ENCODE measurements around the gene DCLRE1B.

DCLRE1B gene

GRCh38 chr1:113928941-113929749 lies 24.0 kb downstream of the DCLRE1B start, which contains the start of gene HIPK1:
Gene HIPK1 (plus strand): TSS chr1:113929324.
- Histone ChIP-seq H3K79me2 (ENCODE audit: insufficient read depth, low read length) (peaks cover 44% of the 10 kb centered on the region), H3K27me3 (ENCODE audit: insufficient read depth, low read length, poor library complexity, severe bottlenecking) (no peaks in the 10 kb centered on the region), H3K4me1 (ENCODE audit: insufficient read depth, low read length, poor library complexity, severe bottlenecking) (peaks cover 42% of the 10 kb centered on the region)

GRCh38 chr1:113929750-113930498 lies 24.8 kb downstream of the DCLRE1B start:
- peak overlapping the region; percentile 80 for H3K9ac ChIP-seq (ENCODE audit: low read depth, low read length, poor library complexity, severe bottlenecking)
- TF ChIP-seq EZH2phosphoT487 (IDR thresholded peaks at IDR 0.05; ENCODE audit: borderline replicate concordance) = no peak
- no peak for TF ChIP-seq CTCF (conservative IDR thresholded peaks at IDR 0.05; ENCODE audit: low read length)
- peak overlapping the region; percentile 100 for H3K4me2 ChIP-seq (ENCODE audit: low read depth, low read length, poor library complexity, severe bottlenecking)
- H3K4me3 ChIP-seq (ENCODE audit: low read length, poor library complexity, severe bottlenecking) = peak overlapping the region; percentile 79
- no peaks in the 10 kb centered on the region for H3K9me3 ChIP-seq (ENCODE audit: insufficient read depth, low read depth, low read length)
- peaks cover 50% of the 10 kb centered on the region for H3K4me1 ChIP-seq (ENCODE audit: insufficient read depth, low read length, poor library complexity, severe bottlenecking)
- H3K79me2 ChIP-seq (ENCODE audit: insufficient read depth, low read length) = peaks cover 52% of the 10 kb centered on the region
- peaks cover 13% of the 10 kb centered on the region; the same call in 1 of the 2 replicates for H3F3A ChIP-seq (ENCODE audit: low read depth)
- peaks cover 50% of the 10 kb centered on the region for H4K20me1 ChIP-seq (ENCODE audit: insufficient read depth, low read length, poor library complexity, severe bottlenecking)
- H3K9me2 ChIP-seq (replicated peaks; ENCODE audit: low read depth, low read length) = no peaks in the 10 kb centered on the region
- no peaks in the 10 kb centered on the region for H3K36me3 ChIP-seq (ENCODE audit: insufficient read depth, low read length)
- H2AFZ ChIP-seq (ENCODE audit: low read length) = no peak overlapping the region; the same call in 1 of the 2 replicates
- H3K27me3 ChIP-seq (ENCODE audit: insufficient read depth, low read length, poor library complexity, severe bottlenecking) = no peaks in the 10 kb centered on the region

More at GRCh38 chr1:113928941-113929749, 24.0 kb downstream of the DCLRE1B start, which contains the start of gene HIPK1:
- Histone ChIP-seq H3K4me2 (ENCODE audit: low read depth, low read length, poor library complexity, severe bottlenecking) (peak within 1 kb of the TSS; percentile 100), H4K20me1 (ENCODE audit: insufficient read depth, low read length, poor library complexity, severe bottlenecking) (peaks cover 42% of the 10 kb centered on the region), H3K36me3 (ENCODE audit: insufficient read depth, low read length) (no peaks in the 10 kb centered on the region), H3K9ac (ENCODE audit: low read depth, low read length, poor library complexity, severe bottlenecking) (peak within 1 kb of the TSS; percentile 80), H3F3A (ENCODE audit: low read depth) (peaks cover 13% of the 10 kb centered on the region; the same call in 1 of the 2 replicates), H3K9me3 (ENCODE audit: insufficient read depth, low read depth, low read length) (no peaks in the 10 kb centered on the region), H3K9me2 (replicated peaks; ENCODE audit: low read depth, low read length) (no peaks in the 10 kb centered on the region), H2AFZ (ENCODE audit: low read length) (peak within 1 kb of the TSS; percentile 91), H3K4me3 (ENCODE audit: low read length, poor library complexity, severe bottlenecking) (peak within 1 kb of the TSS; percentile 79)
- TF ChIP-seq CTCF (conservative IDR thresholded peaks at IDR 0.05; ENCODE audit: low read length) (no peak), EZH2phosphoT487 (IDR thresholded peaks at IDR 0.05; ENCODE audit: borderline replicate concordance) (no peak)

DNA sequence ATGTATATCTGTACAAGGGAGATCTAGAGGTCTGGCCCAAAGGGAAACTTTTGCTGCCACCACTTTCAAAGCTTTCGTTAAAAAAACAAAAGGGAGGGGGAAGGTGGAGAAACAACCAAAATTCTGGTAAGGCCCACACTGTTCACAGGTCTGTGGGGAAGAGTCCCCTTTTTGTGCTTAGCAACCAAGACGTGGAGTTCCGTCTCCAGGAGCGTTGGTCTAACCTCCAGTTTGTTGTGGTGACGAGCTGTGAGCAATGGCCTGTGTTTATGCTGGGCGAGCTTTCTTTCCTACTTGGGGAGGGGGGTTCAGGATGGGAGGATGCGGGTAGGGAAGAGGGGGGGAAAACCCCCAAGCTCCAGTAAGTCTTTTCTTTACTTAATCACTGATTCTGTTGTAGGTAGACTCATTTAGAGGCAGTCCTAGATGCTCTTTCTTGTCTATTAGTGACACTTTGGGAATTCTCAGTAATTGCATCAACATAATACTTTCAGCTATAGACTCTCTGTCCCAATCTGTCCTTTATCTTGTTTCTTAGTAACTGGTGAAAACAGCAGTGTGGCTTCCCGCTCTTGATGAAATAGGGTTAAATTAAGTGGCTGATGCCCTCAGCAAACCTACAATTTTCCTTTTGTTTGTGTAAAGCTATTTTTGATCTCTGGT lies 25.5 kb downstream of the DCLRE1B start:
- no peaks in the 10 kb centered on the region for H3K27me3 ChIP-seq (ENCODE audit: insufficient read depth, low read length, poor library complexity, severe bottlenecking)
- H4K20me1 ChIP-seq (ENCODE audit: insufficient read depth, low read length, poor library complexity, severe bottlenecking) = peaks cover 57% of the 10 kb centered on the region
- H3K4me2 ChIP-seq (ENCODE audit: low read depth, low read length, poor library complexity, severe bottlenecking) = peak overlapping the region; percentile 100
- H3K4me1 ChIP-seq (ENCODE audit: insufficient read depth, low read length, poor library complexity, severe bottlenecking) = peaks cover 52% of the 10 kb centered on the region
- no peaks in the 10 kb centered on the region for H3K9me3 ChIP-seq (ENCODE audit: insufficient read depth, low read depth, low read length)
- no peak overlapping the region for H2AFZ ChIP-seq (ENCODE audit: low read length)
- peaks cover 13% of the 10 kb centered on the region; the same call in 1 of the 2 replicates for H3F3A ChIP-seq (ENCODE audit: low read depth)
- TF ChIP-seq EZH2phosphoT487 (IDR thresholded peaks at IDR 0.05; ENCODE audit: borderline replicate concordance) (no peak), CTCF (conservative IDR thresholded peaks at IDR 0.05; ENCODE audit: low read length) (no peak)
- H3K9me2 ChIP-seq (replicated peaks; ENCODE audit: low read depth, low read length) = no peaks in the 10 kb centered on the region
- H3K36me3 ChIP-seq (ENCODE audit: insufficient read depth, low read length) = no peaks in the 10 kb centered on the region
- peak overlapping the region; percentile 79 for H3K4me3 ChIP-seq (ENCODE audit: low read length, poor library complexity, severe bottlenecking)
- peaks cover 59% of the 10 kb centered on the region for H3K79me2 ChIP-seq (ENCODE audit: insufficient read depth, low read length)
- peak overlapping the region; percentile 80 for H3K9ac ChIP-seq (ENCODE audit: low read depth, low read length, poor library complexity, severe bottlenecking)

Data from Loucy (cell line).